Smooth muscle cell (in vitro differentiated cells): Measurements from ENCODE around the gene FARP2. TPM values are rescaled to one million over a fixed set of nuclear protein-coding genes. Genes with fewer than 3 reads are reported as not detected.
"Not testable (repeated sequence)": the region's sequence is repeated elsewhere in the genome, so short reads cannot be mapped to it uniquely, and the experiment has no call there.

Experiments used
- DNase-seq: peaks from one replicate; lab custom pipeline; 2025; ENCODE audit not compliant: unreplicated experiment; lab: John Stamatoyannopoulos, UW
- H2AFZ ChIP-seq: fragments of 200-600 bp; sonication (generic); 2 replicates; pipeline ENCODE4 v1.6.0; 2016; ENCODE audit warnings: antibody characterized with exemption, low read depth, mild to moderate bottlenecking
- H3F3A ChIP-seq: fragments of 200-600 bp; sonication (generic); 2 replicates; pipeline ENCODE4 v1.6.0; 2017; ENCODE audit warnings: antibody characterized with exemption, low read depth
- H3K27ac ChIP-seq: fragments of 200-600 bp; sonication (generic); 2 replicates; pipeline ENCODE4 v1.5.1; 2016; ENCODE audit warnings: low read depth, mild to moderate bottlenecking
- H3K27me3 ChIP-seq: fragments of 200-600 bp; sonication (generic); 2 replicates; pipeline ENCODE4 v1.6.1; 2016; ENCODE audit warnings: low read depth, mild to moderate bottlenecking
- H3K36me3 ChIP-seq: fragments of 200-600 bp; sonication (generic); 2 replicates; pipeline ENCODE4 v1.5.1; 2016; ENCODE audit warnings: low read depth
- H3K4me1 ChIP-seq: fragments of 200-600 bp; sonication (generic); 2 replicates; pipeline ENCODE4 v1.5.1; 2016; ENCODE audit warnings: low read depth
- H3K4me2 ChIP-seq: fragments of 200-600 bp; sonication (generic); 2 replicates; pipeline ENCODE4 v1.6.0; 2016; ENCODE audit warnings: mild to moderate bottlenecking
- H3K4me3 ChIP-seq: fragments of 200-600 bp; sonication (generic); 2 replicates; pipeline ENCODE4 v1.5.1; 2016; ENCODE audit warnings: mild to moderate bottlenecking
- H3K79me2 ChIP-seq: fragments of 200-600 bp; sonication (generic); 2 replicates; pipeline ENCODE4 v1.6.0; 2016; ENCODE audit warnings: low read depth, mild to moderate bottlenecking
- H3K9ac ChIP-seq: fragments of 200-600 bp; sonication (generic); 2 replicates; pipeline ENCODE4 v1.6.0; 2016; ENCODE audit warnings: low read depth
- H3K9me3 ChIP-seq: fragments of 200-600 bp; sonication (generic); replicated peaks from 2 replicates; pipeline ENCODE4 v1.5.1; 2016; ENCODE audit warnings: low read depth
- H4K20me1 ChIP-seq: fragments of 200-600 bp; sonication (generic); 2 replicates; pipeline ENCODE4 v1.6.0; 2016; ENCODE audit warnings: low read depth
- CTCF ChIP-seq: fragments of 200-600 bp; sonication (generic); IDR thresholded peaks from 2 replicates; pipeline ENCODE4 v1.5.1; 2017; ENCODE audit warnings: borderline replicate concordance, mild to moderate bottlenecking, antibody characterized with exemption; ENCODE audit not compliant: insufficient read depth, poor library complexity, severe bottlenecking
- WGBS: methylation state at CpG from one replicate; pipeline ENCODE4 v1.1.7; 2016; ENCODE audit warnings: low lambda C conversion rate; 5-methylcytosine and 5-hydroxymethylcytosine counted together
- polyA plus RNA-seq: library from polyadenylated mRNA; unstranded; fragments of >200 nt; fragmentation: Nextera tagmentation; extraction: Ambion mirVana; gene quantifications from 2 replicates; pipeline ENCODE4 v1.2.1, GENCODE V29; 2016
- total RNA-seq: library from RNA; depleted of rRNA; stranded (reverse); fragments of >200 nt; gene quantifications from 2 replicates; pipeline ENCODE4 v1.2.3, GENCODE V29; 2014

The FARP2 gene
- total and polyA plus RNA-seq, 2 experiments from 2014 or later, result 15.9 to 27.4 TPM

GRCh38 chr2:241391892-241392665, 36.0 kb downstream of the FARP2 start:
- Histone ChIP-seq H3K79me2 (no peaks in the 10 kb centered on the region), H3F3A (no peaks in the 10 kb centered on the region), H3K4me1 (no peaks in the 10 kb centered on the region), H4K20me1 (peaks cover 25% of the 10 kb centered on the region), H3K4me3 (no peak overlapping the region), H3K27ac (no peak overlapping the region), H2AFZ (no peak overlapping the region), H3K9ac (no peak overlapping the region), H3K27me3 (no peaks in the 10 kb centered on the region), H3K36me3 (peaks cover 6% of the 10 kb centered on the region), H3K4me2 (no peak overlapping the region), H3K9me3 (no peaks in the 10 kb centered on the region)
- no peak for DNase-seq
- TF ChIP-seq CTCF, result no peak
- 89% methylated on average over 6 of the region's 6 CpGs for WGBS

GRCh38 chr2:241392753-241393152, 36.7 kb downstream of the FARP2 start:
- WGBS, result 100% methylated on average over 4 of the region's 4 CpGs
- H3K9ac ChIP-seq, H3K4me1 ChIP-seq, H3K27me3 ChIP-seq, DNase-seq, H3K9me3 ChIP-seq, H2AFZ ChIP-seq, H3F3A ChIP-seq, H3K79me2 ChIP-seq, H3K4me3 ChIP-seq, H3K36me3 ChIP-seq, H3K4me2 ChIP-seq, H3K27ac ChIP-seq: not testable (repeated sequence)
- H4K20me1 ChIP-seq, result peaks cover 25% of the 10 kb centered on the region

- Histone ChIP-seq H3F3A (no peaks in the 10 kb centered on the region), H3K36me3 (no peaks in the 10 kb centered on the region), H3K27ac (no peak overlapping the region), H3K4me3 (no peak overlapping the region), H3K4me2 (no peak overlapping the region), H2AFZ (no peak overlapping the region), H4K20me1 (peaks cover 22% of the 10 kb centered on the region), H3K27me3 (no peaks in the 10 kb centered on the region), H3K4me1 (no peaks in the 10 kb centered on the region), H3K9ac (no peak overlapping the region), H3K79me2 (no peaks in the 10 kb centered on the region), H3K9me3 (no peaks in the 10 kb centered on the region)
- DNase-seq, result no peak
- no peak for TF ChIP-seq CTCF
- WGBS, result 98% methylated on average over 3 of the region's 3 CpGs
Measured at GRCh38 chr2:241393524-241394196, 37.6 kb downstream of the FARP2 start.

GRCh38 chr2:241396809-241397208, 40.7 kb downstream of the FARP2 start:
- H3K79me2 ChIP-seq, H3K27ac ChIP-seq, H3K36me3 ChIP-seq, H2AFZ ChIP-seq, H3K4me2 ChIP-seq, DNase-seq, H3K27me3 ChIP-seq, H3K9ac ChIP-seq, H3K9me3 ChIP-seq, H3K4me1 ChIP-seq, H3K4me3 ChIP-seq, H3F3A ChIP-seq: not testable (repeated sequence)
- WGBS, result 98% methylated on average over 6 of the region's 6 CpGs
- H4K20me1 ChIP-seq, result peaks cover 23% of the 10 kb centered on the region
